Measurements from ENCODE around the gene PIGP. TPM values are rescaled to one million over a fixed set of nuclear protein-coding genes. Genes with fewer than 3 reads are reported as not detected.

PIGP gene
- total and polyA plus RNA-seq, 9 of the 15 experiments (the other 6 are each of a cell fraction or from before 2014, with no cell fraction given): 18.3 to 122 (median 35.6) TPM

DNA sequence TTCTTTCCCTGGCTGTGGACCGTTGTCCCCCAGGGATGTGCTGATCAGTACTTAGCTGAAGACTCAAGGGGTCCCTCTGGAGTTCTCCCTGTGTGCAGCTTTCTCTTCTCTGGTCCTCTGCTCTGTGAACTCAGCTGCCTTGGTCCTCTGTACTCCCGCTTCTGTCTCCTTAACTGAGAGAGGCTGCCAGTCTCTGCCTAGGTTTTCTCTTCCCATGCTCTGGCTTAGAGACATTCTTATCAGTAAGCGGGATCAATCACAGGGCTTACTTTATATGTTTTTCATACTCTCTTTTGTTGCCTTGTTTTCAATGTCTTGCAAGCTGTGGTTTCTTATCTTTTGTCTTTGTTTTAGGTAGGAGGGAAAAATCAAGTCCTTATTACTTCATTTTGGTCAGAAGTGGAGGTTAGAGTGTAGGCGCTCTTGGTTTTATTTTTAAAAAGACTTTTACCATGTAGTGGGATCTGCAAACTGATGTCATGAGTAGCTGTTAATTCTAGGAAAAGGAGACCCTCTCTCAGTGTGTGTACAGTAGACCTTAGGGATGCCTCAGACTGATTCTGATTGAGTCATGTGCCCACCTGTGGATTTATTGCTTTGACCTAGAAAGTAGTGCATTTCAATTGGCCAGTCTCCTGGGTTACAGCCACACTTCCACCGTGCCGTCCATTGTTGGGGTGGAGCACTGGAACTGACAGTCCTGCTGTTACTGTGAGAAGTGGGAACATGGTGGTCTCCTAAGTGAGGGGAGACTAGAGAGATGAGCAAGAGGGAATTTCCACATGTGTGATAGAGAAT is 46.7 kb upstream of the PIGP start:
- H4K20me1 ChIP-seq (replicated peaks; ENCODE audit: control insufficient read depth, insufficient read depth, low read length): no peaks in the 10 kb centered on the region
- no peaks in the 10 kb centered on the region for H3K9me1 ChIP-seq (ENCODE audit: control insufficient read depth, insufficient read depth, low read length)
- no TSS peak for BruUV-seq (replicated peaks)
- H3K4me3 ChIP-seq: no peak overlapping the region
- no peak for FAIRE-seq
- TF ChIP-seq TEAD4 (IDR thresholded peaks at IDR 0.05; ENCODE audit: low read length): no peak
- no peak for TF ChIP-seq TEAD4 (CRISPR knock-in tag; IDR thresholded peaks at IDR 0.05; ENCODE audit: borderline replicate concordance)
- H3K36me3 ChIP-seq (ENCODE audit: control insufficient read depth, insufficient read depth, low read length): peaks cover 23% of the 10 kb centered on the region; the same call in 1 of the 3 replicates
- no peak overlapping the region for H3K9ac ChIP-seq (ENCODE audit: insufficient read depth in 1 of 2, low read depth in 2 of 2, low read length in 2 of 2)
- peak in 1 of 4 experiments; percentile 8 for DNase-seq (ENCODE audit: extremely low read depth in 1 of 4, low spot score in 3 of 4)
- ChIA-PET POLR2A (interaction anchor here (1.9 kb wide), 1 partner anchor 11 kb away, joined by 5 read pairs; no protein-coding TSS in a partner anchor), CTCF (ENCODE audit: low intra/inter-chr PET ratio) (no interaction called here)
- no peaks in the 10 kb centered on the region for H3K79me2 ChIP-seq (ENCODE audit: control insufficient read depth, insufficient read depth, low read length)
- in situ Hi-C loops (cut with MboI): no loop called here
- no peaks in the 10 kb centered on the region for H3K27me3 ChIP-seq (ENCODE audit: control insufficient read depth in 2 of 2, insufficient read depth in 2 of 2, low read length in 2 of 2)
- H3K27ac ChIP-seq (ENCODE audit: extremely low read depth, low read depth, low read length): no peak overlapping the region
- WGBS (ENCODE audit: insufficient coverage, low coverage, missing lambda C conversion rate): 84% methylated on average over 6 of the region's 6 CpGs
- intact Hi-C loops (cut with micrococcal nuclease): no loop called here
- ATAC-seq: peak; percentile 64
- H2AFZ ChIP-seq (ENCODE audit: low read depth, low read length): no peak overlapping the region
- H3K4me2 ChIP-seq (ENCODE audit: insufficient read depth, low read length): no peak overlapping the region
- no peaks in the 10 kb centered on the region for H3K9me3 ChIP-seq (replicated peaks; ENCODE audit: control insufficient read depth, insufficient read depth, low read depth, low read length)
- H3K4me1 ChIP-seq (replicated peaks in 1 of 2; ENCODE audit: control insufficient read depth in 2 of 2, insufficient read depth in 2 of 2, low read length in 2 of 2): no peaks in the 10 kb centered on the region

DNA sequence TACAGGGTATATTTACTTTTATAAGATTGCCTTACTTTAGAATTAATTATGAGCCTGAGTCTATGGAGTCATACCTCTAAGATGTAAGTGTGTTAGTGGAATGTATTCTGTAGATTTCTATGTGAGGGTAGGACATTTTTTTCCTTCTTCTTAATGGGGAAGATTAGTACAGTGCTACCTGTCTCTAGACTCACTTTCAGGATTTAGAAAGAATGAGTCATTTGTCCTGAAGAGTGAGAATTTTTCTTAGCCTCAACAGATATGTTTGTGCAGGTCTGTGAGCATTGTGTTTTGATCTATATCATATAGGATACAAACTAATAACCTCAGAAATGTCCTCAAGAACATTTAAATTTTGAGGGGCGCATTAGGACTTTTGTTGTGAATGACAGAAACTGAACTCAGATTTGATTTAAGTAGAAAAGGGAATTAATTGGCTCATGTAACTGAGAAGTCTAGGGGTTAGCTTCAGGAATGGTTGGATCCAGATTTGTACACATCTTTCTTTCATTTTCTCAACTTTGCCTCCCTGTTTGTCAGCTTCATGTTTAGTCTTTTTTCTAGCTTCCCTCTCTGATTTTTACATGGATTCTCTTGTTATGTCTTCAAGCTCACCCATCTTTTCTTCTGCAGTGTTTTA is 45.4 kb upstream of the PIGP start:
- Histone ChIP-seq H3K79me2 (ENCODE audit: control insufficient read depth, insufficient read depth, low read length) (no peaks in the 10 kb centered on the region), H3K9ac (ENCODE audit: insufficient read depth in 1 of 2, low read depth in 2 of 2, low read length in 2 of 2) (no peak overlapping the region), H3K4me2 (ENCODE audit: insufficient read depth, low read length) (no peak overlapping the region), H2AFZ (ENCODE audit: low read depth, low read length) (no peak overlapping the region), H3K27ac (ENCODE audit: extremely low read depth, low read depth, low read length) (no peak overlapping the region), H3K9me1 (ENCODE audit: control insufficient read depth, insufficient read depth, low read length) (no peaks in the 10 kb centered on the region), H3K27me3 (ENCODE audit: control insufficient read depth in 2 of 2, insufficient read depth in 2 of 2, low read length in 2 of 2) (no peaks in the 10 kb centered on the region), H4K20me1 (replicated peaks; ENCODE audit: control insufficient read depth, insufficient read depth, low read length) (no peaks in the 10 kb centered on the region), H3K4me3 (no peak overlapping the region), H3K9me3 (replicated peaks; ENCODE audit: control insufficient read depth, insufficient read depth, low read depth, low read length) (no peaks in the 10 kb centered on the region), H3K36me3 (ENCODE audit: control insufficient read depth, insufficient read depth, low read length) (peaks cover 16% of the 10 kb centered on the region; the same call in 1 of the 3 replicates), H3K4me1 (replicated peaks in 1 of 2; ENCODE audit: control insufficient read depth in 2 of 2, insufficient read depth in 2 of 2, low read length in 2 of 2) (no peaks in the 10 kb centered on the region)
- DNase-seq (ENCODE audit: extremely low read depth in 1 of 4, low spot score in 3 of 4) (no peak), FAIRE-seq (no peak), ATAC-seq (no peak)
- in situ Hi-C loops (cut with MboI): no loop called here
- WGBS (ENCODE audit: insufficient coverage, low coverage, missing lambda C conversion rate): 91% methylated on average over 1 of the region's 1 CpG
- POLR2A ChIA-PET: no interaction called here
- CTCF ChIA-PET (ENCODE audit: low intra/inter-chr PET ratio): no interaction called here
- no peak for TF ChIP-seq ZNF140 (CRISPR knock-in tag; IDR thresholded peaks at IDR 0.05)
- no peak for TF ChIP-seq CHD4 (IDR thresholded peaks at IDR 0.05; ENCODE audit: insufficient read depth, insufficient replicate concordance, low read depth, low read length, poor library complexity, severe bottlenecking)
- TF ChIP-seq, protein P1, sequence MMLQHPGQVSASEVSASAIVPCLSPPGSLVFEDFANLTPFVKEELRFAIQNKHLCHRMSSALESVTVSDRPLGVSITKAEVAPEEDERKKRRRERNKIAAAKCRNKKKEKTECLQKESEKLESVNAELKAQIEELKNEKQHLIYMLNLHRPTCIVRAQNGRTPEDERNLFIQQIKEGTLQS (IDR thresholded peaks at IDR 0.05): 0 out of 2 replicates have a peak, but pooled peaks have one; percentile 11
- TF ChIP-seq, protein P1 (CRISPR knock-in tag; conservative IDR thresholded peaks at IDR 0.05): no peak
- no peak for TF ChIP-seq ZNF717 (CRISPR knock-in tag; IDR thresholded peaks at IDR 0.05)
- TF ChIP-seq SRSF1 (IDR thresholded peaks at IDR 0.05; ENCODE audit: low read depth, low read length): no peak
- intact Hi-C loops (cut with micrococcal nuclease): no loop called here
- no TSS peak for BruUV-seq (replicated peaks)

Data from K562 (cell line).